Jurkat, Clone E6-1 (cell line): ENCODE results near the gene FLCN.

ENCODE experiments used
- DNase-seq: peaks from one replicate; pipeline ENCODE4 v3.0.0-alpha.2; 2011; ENCODE audit warnings: low read depth, low spot score
- H3K4me3 ChIP-seq: 2 replicates; pipeline ENCODE4 v1.5.1; 2011; ENCODE audit warnings: mild to moderate bottlenecking, low read length, control low read depth, moderate library complexity

The FLCN gene

DNA sequence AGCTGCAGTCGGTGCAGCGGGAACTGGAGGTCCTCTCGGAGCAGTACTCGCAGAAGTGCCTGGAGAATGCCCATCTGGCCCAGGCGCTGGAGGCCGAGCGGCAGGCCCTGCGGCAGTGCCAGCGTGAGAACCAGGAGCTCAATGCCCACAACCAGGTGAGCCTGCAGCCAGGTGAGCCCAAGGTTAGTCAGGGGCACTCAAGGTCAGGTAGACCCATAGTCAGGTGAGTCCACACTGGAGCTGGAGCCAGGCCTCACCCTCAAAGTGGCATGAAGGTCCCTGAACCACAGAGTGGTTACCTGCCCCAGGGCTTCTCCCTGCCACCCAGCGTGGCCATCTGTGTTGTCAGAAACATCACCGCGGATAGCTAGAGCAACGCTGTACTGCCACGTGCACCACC lies 63.0 kb downstream of the FLCN start:
- DNase-seq: no peak
- no peak overlapping the region for H3K4me3 ChIP-seq

DNA sequence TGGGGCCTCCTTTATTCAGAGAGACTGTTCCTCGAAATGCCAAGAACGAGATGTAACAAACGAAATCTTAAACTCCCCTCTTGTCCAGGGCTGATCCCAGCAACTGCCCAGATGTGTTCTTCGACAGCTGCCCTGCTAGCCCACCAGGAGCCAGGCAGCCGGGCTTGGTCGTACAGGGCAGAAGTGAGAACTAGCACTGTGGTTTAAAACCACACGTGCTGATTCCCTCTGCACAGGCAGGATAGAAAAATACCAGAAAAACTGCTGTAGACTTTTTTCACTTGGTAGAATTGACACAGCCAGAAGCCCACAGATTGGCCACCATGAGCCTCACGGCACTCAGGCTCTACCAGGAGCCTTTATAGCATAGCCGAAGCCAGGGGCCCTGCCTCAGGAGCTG lies 64.0 kb downstream of the FLCN start:
- H3K4me3 ChIP-seq: no peak overlapping the region
- DNase-seq: no peak

DNA sequence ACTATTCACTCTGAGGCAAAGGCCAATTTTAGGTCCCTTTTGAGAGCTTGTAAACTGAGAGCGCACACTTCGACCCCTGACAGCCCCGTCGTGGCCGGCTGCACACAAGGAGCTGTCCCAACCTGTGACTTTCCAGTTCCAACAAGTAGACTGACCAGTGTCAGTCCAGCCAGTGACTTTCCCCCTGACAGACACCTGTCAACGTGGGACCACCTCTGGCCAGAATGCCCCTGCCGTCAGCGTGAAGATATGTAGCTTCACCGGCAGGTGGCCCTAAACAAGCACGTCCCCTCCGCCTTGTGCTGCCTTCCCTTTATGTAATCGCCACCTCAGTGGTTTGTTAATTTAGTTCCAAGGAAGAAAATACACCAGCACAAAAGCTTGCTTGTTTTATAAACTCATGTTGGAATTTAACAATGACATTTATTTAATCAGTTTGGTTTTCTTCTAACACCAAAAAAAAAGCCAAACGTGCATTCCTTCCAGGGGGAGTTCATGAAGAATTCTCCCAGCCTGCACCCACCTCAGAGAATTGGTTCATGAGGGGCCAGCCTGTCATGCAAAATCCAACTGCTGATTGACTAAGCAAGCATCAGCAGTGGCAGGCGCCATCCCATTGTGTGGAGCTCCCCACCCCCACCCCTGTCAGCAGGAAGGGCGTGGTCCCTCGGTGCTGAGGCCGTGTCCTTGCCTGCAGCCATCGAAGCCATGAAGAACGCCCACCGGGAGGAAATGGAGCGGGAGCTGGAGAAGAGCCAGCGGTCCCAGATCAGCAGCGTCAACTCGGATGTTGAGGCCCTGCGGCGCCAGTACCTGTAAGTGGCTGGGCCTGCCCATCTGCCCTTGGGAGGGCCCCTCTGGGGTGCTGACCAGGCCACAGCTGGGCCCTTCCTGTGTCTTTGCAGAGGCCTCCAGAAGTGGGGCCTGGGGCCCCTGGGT lies 64.7 kb downstream of the FLCN start:
- no peak for DNase-seq

DNA sequence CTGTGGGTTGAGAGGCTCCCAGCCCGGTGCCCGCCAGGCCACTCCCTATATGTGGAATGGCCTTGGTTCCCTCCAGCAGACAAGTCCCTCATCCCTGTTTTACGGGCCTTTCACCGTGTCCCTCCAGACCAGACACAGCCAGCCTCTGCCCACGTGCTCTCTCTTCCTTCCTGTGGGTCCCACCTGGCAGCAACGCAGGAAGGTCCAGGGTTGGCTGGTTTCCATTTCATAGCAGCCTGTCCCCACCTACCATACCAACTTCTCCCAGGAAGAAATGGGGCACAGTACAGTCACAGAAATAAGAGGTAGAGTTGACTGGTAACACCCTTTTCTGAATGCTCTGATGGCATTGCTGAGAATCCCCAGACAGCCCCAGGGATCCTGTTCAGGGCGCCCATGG lies 65.8 kb downstream of the FLCN start:
- DNase-seq: no peak
- no peak overlapping the region for H3K4me3 ChIP-seq

More for the DNA sequence above, 64.7 kb downstream of the FLCN start:
- H3K4me3 ChIP-seq: no peak overlapping the region

DNA sequence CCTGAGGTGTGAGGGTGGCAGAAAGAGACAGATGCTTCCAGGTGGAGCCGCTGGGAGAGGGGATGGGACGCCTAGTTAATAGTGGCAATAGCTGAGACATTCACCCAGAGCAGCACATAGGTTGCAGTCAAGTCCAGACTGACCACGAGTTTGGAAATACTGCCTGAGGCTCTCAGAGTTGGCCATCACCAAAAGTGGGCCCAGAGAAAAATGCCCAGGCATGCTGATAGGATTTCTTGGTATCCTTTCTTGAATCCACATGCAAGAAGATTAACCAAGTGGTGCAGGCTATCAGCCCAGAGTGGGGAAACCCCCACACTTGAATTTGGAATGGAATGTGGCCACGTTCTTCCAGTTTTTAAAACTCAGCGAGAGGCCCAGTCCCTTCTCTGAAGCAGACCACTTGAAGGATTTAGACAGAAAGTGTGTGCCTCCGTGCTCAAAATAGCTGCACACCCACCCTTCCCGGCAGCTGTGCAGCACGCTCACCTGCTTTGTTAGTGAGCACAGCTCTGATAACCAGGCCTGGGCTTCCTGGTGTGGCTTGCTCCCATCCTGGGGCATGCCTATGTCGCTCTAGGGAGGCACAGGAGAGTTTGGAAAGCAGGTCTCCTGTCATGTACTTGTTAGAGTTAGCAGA lies 66.5 kb downstream of the FLCN start:
- DNase-seq: no peak
- H3K4me3 ChIP-seq: no peak overlapping the region

DNA sequence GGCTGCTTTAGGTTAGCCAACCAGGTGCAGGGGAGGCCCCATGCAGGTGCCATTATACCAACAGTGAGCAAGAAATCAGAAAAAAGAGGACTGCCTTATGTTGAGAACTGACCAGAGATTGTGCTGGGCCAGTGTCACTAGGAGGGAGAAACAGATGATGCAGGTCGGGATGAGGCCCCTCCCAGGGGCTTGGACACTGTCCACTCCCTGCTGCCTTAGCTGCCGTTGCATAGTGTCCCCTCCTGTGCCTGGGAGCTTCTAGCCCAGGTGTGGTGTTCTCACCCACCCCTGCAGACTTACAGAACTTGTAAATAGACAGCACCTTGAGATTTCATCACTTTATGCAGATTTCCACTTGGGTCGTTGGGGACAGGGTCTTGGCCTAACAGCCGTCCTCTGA lies 67.6 kb downstream of the FLCN start:
- H3K4me3 ChIP-seq: no peak overlapping the region
- DNase-seq: no peak

DNA sequence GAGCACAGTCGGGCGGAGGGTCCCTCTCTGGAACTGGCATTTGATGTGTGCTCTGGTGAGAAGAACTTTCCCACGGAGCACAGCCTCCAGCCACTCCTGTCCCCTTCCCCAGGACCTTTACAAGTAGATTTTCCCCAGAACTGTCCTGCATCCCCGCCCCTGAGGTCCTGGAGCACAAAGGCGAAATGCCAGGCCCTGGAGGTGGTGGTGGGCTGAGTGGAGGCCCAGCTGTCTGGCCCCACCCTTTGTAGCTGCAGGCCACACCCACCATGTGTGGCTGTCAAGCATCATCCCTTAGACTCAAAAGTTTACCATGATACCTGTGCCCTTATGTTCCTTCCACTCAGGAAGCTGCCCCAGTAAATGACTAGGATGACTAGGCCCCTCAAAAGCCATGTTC lies 68.6 kb downstream of the FLCN start:
- H3K4me3 ChIP-seq: no peak overlapping the region
- no peak for DNase-seq

DNA sequence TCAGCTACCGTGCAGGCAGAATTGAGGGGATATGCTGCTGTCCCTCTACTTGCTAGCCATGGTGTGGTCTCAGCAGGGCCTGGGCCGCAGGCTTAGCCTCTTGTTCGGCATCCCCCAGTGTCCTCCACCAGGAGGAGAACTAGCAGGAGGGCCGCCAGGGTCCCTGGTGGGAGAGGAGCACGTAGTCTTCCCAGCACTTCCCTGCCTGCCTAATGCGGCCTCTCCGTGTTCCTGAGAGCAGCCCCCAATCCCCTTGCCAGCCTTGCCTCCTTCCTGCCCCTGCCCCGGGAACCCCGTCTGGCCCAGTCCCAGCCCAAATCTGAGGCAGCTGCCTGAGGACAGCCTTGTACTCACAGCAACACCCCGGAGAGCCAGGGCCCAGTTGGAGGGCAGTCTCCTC lies 69.0 kb downstream of the FLCN start:
- no peak for DNase-seq
- no peak overlapping the region for H3K4me3 ChIP-seq

DNA sequence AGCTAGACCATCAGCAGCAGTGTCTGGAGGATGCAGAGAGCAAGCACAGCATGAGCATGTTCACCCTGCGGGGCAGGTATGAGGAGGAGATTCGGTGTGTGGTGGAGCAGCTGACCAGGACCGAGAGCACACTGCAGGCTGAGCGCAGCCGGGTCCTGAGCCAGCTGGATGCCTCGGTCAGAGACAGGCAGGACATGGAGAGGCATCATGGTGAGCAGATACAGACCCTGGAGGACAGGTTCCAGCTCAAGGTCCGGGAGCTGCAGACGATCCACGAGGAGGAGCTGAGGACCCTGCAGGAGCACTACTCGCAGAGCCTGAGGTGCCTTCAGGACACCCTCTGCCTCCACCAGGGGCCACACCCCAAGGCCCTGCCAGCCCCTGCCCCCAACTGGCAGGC lies 69.6 kb downstream of the FLCN start:
- no peak overlapping the region for H3K4me3 ChIP-seq
- no peak for DNase-seq

DNA sequence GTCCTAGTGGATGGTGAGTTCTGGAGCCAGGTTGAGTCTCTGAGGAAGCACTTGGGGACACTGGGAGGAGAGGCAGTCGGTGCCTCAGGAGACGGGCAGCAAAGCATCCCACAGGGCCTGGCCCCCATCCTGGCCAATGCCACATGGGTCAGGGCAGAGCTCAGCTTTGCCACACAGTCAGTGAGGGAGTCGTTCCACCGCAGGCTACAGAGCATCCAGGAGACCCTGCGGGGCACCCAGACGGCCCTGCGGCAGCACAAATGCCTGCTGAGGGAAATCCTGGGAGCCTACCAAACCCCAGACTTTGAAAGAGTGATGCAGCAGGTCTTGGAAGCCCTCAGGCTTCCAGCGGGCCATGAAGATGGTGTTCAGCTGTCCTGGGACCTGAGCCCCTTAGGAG lies 70.5 kb downstream of the FLCN start:
- no peak for DNase-seq
- H3K4me3 ChIP-seq: no peak overlapping the region

DNA sequence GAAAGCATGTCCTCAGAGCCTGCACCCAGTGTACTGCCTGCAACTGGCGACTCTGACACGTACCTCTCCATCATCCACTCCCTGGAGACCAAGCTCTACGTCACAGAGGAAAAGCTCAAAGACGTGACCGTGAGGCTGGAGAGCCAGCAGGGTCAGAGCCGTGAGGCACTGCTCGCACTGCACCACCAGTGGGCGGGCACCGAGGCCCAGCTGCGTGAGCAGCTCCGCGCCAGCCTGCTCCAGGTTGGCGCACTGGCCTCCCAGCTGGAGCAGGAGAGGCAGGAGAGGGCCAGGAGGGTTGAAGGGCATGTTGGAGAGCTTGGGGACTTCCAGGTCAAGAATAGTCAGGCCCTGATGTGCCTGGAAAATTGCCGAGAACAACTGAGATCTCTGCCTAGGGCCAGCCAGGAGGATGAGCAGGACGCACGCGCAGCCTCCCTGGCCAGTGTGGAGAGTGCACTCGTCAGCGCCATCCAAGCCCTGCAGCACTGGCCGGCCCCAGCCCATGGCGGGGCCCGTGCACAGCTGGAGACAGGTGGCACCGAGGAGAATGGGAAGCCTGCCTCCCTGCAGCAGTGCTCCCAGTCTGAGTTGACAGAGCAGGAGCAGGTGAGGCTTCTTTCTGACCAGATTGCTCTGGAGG lies 71.2 kb downstream of the FLCN start:
- no peak overlapping the region for H3K4me3 ChIP-seq
- no peak for DNase-seq

DNA sequence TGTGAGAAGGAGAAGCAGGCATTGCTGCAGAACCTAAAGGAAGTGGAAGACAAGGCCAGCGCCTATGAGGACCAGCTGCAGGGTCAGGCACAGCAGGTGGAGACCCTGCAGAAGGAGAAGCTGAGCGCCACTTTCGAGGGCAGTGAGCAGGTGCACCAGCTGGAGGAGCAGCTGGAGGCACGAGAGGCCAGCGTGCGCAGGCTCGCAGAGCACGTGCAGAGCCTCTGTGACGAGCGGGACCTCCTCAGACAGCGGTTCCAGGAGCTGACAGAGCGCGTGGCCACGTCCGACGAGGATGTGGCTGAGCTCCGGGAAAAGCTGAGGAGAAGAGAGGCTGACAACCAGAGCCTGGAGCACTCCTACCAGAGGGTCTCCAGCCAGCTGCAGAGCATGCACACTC lies 72.3 kb downstream of the FLCN start:
- no peak for DNase-seq
- H3K4me3 ChIP-seq: no peak overlapping the region

DNA sequence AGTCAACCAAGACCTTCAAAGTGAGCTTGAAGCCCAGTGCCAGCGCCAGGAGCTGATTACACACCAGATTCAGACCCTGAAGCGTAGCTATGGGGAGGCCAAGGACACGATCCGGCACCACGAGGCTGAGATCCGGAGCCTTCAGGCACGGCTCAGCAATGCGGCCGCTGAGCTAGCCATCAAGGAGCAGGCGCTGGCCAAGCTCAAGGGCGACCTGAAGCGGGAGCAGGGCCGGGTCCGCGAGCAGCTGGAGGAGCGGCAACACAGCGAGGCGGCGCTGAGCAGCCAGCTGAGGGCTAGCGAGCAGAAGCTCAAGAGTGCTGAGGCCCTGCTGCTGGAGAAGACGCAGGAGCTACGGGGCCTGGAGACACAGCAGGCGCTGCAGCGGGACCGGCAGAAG lies 72.8 kb downstream of the FLCN start:
- no peak for DNase-seq
- no peak overlapping the region for H3K4me3 ChIP-seq
